GM10847 (cell line): Measurements from ENCODE around the gene PBLD.

Experiments
- POLR2A ChIP-seq: IDR thresholded peaks from 2 replicates; pipeline ENCODE4 v1.6.1; 2011; ENCODE audit not compliant: insufficient read length; ENCODE audit errors: extremely low read depth

PBLD gene

DNA sequence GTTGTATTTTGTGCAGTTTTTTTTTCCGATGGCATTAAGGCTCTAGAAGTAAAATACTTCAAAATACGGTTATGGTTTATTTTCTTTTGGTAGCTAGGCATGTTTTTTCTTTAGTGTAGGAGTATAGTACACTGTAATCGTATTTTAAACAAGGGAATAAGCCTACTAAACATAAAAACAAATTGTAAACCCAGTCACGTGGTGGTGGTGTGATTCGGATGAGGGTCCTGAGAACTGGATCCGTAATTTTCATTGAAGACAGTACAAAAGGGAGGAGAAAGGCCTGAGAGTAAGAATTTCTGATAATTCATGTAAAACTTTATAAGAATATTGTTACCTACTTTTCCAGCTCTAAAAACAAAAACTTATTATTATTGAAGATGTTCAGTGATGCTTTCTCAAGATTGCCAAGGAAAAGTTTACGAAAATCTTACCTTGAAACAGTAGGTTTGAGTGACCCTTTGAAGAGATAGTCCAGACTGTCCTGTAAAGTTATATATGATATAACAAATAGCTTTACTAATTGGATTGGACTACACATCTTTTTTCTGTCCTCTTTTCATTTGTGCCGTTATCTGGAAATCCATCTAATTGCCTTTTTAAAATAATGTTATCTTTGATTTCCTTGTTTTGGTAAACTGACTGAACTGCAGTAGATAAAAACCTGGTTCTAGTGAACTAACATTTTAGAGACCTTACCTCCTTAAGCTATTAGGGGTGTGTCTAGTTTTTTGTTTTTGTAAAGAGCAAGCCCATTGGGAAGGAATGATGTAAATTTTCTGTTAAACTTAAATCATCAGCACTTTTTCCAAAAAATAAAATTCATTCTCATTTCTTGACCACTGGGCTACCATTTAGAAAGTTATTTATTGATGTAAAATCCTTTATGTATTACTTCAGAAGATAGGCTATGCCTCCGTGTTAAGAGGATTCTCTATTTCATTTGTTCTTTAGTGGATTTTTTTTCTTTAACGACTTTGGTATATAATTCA lies 1.0 kb upstream of the PBLD start:
- no peak for TF ChIP-seq POLR2A

DNA sequence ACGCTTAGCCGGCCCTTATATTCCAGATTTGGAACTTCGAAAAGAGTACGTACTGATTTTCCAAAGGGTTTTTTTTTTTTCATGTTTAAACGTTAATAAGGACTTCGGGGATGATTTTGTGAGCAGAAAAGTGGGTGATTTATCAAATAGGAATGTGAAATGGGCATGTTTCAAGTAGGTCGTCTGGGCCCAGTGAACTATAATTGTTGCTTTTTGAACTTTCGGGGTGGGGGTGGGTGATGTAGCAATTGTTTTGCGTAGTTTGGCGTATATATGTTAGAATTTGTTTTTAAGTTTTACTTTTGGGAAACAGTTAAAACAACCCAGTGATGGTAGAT lies 299 bp upstream of the PBLD start:
- TF ChIP-seq POLR2A: no peak

DNA sequence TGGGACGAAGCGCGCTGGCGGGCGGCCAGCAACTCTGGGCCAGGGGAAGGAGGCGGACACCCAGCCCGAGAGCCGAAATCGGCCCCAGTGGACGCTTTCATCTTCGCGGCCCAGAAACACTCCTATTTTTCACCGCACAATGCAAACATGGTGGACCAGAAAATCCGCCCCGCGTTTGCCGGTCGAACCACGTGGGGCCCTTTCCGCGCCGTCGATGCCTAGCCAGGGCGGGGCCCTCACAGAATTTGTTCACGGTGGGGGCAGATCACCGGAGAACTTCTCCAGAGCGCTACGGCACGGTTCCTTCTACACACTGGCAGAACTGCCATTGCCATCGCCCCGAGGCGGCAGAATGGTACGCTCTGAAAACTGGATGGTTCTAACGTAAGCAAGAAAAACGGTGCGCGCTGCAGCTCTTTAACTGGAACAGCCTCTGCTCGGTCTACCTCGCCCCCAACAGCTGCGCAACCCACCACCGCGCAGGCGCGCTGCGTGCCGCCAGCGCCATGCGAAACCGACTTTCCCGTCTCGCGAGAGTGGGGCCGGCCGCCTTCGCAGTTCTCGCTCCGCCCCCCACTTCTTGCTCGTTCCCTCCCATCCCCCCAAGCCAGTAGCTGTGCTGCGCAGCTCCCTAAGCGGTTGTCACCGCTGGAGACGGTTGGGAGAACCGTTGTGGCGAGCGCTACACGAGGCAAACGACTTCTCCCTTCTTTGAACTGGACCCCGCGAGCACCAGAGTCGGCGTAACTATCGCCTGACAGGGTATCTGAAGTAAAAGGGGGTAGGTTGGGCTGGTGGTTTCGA lies 1.1 kb downstream of the PBLD start, which contains the start of gene HNRNPH3:
HNRNPH3 (plus strand) TSS at position 610 of the 804 bp plus-strand sequence. CDS start 5,158 bp downstream, outside the sequence.
- peak; percentile 99 for TF ChIP-seq POLR2A

DNA sequence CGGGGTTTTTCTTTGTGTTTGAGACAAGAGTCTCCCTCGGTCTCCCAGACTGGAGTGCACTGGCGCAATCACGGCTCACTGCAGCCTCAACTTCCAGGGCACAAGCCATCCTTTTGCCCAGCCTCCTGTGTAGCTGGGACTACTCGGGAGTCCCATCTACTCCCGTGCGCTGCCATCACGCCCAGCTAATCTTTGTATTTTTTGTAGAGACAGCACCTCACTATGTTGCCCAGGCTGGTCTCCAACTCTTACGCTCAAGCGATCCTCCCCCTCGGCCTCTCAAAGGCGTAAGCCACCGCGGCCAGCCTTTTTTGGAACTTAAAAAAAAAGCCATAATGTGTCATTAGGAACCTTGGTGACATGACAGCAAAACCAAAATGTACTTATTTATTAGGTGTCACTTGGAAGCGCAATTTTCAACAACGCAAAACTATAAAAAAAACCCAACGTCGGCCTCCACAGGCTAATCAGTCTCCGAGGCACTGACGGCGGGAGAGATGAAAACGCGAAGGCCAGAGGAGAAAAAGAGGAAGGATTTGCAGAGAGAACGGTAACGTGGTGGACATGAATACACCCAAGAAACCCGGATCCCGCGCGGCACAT lies 1.8 kb downstream of the PBLD start:
- no peak for TF ChIP-seq POLR2A

DNA sequence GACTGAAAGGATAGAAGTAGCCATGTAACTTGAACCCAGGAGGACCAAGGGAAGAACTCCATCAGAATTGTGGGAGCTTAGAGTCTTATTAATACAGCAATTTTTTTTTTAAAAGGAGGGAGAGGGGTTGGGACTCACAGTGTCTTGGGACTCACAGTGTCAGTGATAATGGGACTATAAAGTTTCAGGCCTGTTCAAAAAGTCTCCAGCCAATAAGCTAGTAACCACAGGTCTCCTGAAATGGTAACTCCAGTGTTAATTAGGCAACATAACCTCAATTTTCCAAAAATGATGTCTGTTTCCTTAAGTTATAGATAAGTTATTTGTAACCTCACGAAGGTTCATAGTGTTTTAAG lies 3.2 kb downstream of the PBLD start:
- no peak for TF ChIP-seq POLR2A

DNA sequence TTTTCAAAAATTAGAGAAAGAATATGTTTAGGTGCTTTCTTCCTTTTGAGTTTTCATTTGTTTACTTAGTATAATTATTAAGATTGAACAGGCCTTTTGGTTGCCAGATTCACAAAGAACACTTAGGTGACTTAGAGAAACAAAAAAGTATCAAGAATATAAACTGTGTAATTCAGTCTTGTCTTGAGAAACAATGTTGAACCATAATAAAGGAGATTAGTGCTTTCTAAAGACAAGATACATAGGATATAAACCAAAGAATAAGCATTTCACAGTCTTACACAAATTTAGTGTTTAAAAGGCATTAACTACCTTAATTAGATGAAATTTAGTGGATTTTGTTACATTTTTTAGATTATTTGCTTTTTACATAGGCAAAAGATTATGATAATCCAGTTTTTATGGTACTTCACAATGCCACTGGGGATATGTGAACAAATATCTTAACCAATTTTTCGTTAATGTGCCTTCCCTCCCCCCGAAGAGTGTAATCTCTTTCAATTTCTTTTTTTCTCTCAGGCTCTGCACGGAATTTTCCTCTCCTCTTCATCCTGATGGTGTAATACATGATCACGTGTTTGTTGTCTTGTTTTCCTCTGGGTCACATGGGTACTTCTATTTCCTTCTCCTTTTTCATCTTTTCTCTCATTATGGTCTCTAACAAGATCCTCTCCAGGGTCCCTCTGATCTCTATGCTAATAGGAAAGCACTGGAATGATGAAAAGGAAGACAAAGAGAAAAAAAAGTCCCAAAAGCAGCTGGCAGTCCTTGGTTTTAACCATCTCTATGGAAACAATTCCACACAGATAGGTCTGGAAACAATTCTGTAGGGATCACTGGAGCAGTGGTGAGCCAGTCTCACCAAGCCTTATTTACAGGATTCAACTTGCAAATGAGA lies 4.6 kb downstream of the PBLD start:
- no peak for TF ChIP-seq POLR2A

DNA sequence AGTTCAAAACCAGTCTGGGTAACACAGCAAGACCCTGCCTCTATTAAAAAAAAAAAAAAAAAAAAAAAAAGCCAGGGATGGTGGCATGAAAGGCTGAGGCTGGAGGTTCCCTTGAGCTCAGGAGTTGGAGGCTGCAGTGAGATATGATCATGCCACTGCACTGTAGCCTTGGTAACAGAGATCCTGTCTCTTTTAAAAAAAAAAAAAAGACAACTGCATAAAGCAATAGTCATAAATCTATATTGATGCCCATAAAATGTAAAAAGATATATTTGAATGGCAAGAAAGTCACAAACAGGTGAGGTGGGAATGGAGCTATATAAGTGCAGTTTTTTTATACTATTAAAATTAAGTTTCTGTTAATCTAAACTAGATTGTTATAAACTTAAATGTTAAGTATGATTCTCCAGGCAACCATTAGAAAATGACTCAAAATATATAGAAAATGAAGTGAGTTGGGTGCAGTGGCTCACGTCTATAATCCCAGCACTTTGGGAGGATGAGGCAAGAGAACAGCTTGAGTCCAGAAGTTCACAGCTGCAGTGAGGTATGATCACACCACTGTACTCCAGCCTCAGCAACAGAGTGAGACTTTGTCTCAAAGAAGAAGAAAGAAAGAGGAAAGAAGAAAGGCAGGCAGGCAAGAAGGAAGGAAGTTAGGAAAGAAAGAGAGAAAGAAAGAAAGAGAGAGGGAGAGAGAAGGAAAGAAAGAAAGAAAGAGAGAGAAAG lies 14.2 kb downstream of the PBLD start:
- no peak for TF ChIP-seq POLR2A

DNA sequence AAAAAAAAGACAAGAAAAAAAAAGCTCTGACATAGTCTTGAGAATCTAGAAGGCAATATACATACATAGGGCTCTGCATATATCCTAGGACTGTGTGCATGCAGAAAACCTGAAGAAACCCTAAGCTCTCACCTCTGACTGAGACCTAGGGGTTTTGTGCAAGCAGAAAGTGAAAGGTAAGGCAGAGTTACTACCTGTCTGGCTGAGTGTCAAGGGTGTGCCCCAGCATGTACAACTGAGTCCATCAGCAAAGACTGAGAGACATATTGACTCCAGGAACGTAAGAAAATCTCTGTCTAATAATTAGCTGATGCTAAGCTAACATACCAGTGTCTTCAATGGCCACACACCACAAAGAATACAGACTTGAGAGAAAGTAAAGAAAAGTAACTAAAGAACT lies 17.1 kb downstream of the PBLD start:
- TF ChIP-seq POLR2A: no peak

DNA sequence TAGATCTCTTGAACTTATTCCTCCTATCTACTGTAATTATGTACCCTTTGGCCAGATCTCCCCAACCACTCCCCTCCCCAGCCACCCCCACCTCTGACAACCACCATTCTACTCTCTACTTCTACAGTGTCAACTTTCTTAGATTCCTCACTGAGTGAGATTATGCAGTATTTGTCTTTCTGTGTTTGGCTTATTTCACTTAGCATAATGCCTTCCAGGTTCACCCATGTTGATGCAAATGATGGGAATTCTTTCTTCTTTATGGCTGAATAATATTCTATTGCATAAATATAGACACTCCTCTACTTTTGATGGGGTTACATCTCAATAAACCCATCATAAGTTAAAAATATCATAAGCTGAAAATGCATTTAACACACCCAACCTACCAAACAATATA lies 22.2 kb downstream of the PBLD start:
- no peak for TF ChIP-seq POLR2A

DNA sequence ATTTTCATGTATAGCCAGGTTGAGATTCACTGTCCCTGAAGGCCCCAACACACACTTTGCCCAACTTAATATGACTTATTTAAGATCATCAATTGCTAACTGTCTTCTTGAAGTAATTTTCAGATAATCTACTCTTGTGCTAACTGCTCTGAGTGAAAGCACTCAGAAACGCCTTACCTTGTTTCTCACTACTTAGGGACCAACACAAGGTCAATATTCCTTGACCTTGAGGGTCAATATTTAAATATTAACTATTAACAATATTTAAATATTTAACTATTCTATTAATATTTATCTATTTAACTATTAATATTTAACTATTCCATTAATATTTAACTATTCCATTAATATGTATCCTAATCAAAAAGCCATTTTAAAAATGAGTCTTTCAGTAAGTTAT lies 26.9 kb downstream of the PBLD start:
- TF ChIP-seq POLR2A: no peak

DNA sequence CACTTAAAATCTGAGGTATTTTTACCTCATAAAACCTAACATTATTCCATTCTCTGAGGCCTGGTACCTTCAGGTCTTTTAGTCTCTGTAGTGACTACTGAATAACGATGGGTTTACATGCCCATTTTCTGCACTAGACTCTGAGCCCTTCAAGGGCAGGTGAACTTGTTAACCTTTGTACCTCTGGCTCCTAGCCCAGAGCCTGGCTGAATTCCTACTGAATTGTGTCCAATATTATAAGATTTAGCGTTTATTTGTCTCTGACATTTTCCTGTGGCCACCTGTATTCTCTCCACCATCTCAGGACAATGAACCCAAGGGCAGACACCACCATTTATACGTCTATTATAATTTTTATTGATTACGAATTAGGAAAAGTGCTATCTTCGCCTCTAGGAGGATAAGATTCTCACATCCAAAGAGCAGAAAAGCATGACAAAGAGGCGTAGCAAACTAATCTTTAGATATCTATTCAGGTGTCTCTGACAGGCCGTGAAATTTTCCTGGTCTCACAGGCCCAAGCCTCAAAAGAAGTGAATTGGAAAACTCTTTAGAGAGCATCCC lies 28.8 kb downstream of the PBLD start:
- no peak for TF ChIP-seq POLR2A

DNA sequence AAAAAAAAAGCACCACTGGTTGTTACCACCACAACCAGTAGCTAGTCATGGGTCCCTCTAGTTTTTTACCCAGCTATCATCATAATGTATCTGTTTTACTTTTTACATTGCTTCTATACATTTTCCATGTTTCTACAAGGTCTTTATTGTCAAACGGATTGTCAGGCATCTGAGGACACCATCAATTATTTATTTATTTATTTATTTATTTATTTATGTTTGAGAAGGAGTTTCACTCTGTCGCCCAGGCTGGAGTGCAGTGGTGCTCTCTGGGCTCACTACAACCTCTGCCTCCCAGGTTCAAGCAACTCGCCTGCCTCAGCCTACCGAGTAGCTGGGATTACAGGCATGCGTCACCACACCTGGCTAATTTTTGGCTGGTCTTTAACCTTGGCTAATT lies 29.9 kb downstream of the PBLD start:
- TF ChIP-seq POLR2A: no peak

DNA sequence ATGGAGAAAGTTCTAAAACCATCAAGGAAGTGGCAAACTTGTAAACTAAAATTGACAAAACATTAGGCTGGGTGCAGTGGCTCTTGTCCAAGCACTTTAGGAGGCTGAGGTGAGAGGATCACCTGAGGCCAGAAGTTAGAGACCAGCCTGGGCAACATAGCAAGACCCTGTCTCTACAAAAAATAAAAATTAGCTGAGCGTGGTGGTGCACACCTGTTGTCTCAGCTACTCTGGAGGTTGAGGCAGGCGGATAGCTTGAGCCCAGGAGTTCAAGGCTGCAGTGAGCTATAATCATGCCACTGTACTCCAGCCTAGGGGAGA lies 30.3 kb downstream of the PBLD start:
- no peak for TF ChIP-seq POLR2A

DNA sequence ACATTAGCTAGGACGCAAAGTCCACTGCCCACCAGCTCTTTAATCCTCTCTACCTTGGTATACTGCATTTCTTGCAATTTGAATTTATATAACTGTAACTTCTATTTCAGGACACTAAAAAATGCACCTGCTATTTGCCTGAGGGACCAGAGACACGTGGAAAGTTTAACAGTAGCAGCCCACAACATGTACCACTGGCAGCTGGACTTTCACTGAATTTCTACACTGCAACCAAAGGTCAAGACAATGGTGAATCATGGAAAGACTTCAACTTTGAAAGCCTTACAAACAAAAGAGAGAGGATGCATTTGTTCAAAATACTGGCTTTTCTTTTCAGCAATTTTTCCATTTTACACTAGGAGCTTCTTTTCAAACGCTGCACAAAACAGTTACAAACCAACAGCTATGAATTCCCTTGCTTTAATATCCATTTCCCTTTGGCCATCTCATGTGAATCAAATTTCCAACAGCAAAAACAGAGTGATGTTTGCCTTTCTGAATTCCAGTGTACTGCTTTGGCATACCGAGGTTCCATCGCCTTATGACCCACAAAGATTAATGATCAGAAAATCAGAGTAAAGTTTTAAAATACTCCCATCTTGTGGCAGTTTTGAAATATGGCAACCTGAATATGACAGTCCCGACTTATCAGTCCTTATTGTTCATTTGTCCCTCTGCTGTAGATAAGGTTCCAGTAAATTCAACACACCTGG lies 30.8 kb downstream of the PBLD start:
- TF ChIP-seq POLR2A: no peak

DNA sequence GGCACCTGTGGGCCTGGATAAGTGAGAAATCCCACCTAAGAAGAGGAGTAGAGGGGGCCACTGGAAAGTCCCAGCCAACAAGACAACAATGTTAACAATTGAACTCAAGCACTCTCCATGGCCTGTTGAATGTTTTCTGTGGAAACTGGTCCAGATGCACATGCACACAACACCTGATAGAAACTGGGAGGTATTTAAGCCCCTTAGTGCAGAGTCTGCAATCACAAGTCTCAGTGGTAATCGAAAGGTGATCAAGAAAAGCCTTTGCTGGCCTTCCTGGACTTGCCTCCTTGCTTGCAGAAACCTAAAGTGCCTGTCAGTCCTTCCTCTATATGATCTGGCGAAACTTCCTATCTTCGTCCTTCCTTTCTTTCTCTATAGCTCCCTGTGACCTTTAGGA lies 31.4 kb downstream of the PBLD start:
- no peak for TF ChIP-seq POLR2A
